Tibial nerve (tissue), 4 donors: ENCODE data around the gene SHROOM3.

Source experiments
- EP300 ChIP-seq, 2 donors: sonication (generic); formaldehyde crosslinking; IDR thresholded peaks; one replicate each; pipeline ENCODE4 v1.6.1; 2017; ENCODE audit warnings: antibody characterized with exemption in 2 of 2, mild to moderate bottlenecking in 1 of 2
- POLR2A ChIP-seq, 2 donors: fragments of 450-650 bp; IDR thresholded peaks; one replicate each; pipeline ENCODE4 v1.6.1; 2017; ENCODE audit warnings: antibody characterized with exemption in 2 of 2, mild to moderate bottlenecking in 2 of 2, moderate library complexity in 2 of 2
- TF ChIP-seq, protein P1 (sequence below), 5 experiments: fragments of 200-600 bp in 3 of 5; fragments of 450-650 bp in 2 of 5; sonication (generic) in 3 of 5; IDR thresholded peaks; one replicate each; pipeline ENCODE4 v1.5.1; 2016 to 2019; ENCODE audit warnings: antibody characterized with exemption in 5 of 5, mild to moderate bottlenecking in 3 of 5, moderate library complexity in 2 of 5

DNA sequence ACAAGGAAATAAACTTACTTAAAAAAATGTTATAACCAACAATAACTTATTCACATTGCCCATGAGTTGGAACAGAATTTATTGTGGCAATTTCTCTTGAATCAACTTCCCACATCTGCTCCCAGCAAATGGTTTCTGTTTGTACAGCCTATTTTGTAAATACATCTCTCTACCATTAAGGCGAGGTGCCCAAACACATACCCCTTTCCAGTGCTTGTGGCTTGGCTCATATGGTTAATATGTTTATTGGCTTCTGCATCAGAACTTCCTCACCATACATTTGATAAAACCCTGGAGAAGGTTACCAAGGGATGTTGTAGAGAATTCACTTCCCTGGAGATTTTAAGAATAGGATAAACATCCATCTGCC lies 255.9 kb downstream of the SHROOM3 start:
- TF ChIP-seq, protein P1, sequence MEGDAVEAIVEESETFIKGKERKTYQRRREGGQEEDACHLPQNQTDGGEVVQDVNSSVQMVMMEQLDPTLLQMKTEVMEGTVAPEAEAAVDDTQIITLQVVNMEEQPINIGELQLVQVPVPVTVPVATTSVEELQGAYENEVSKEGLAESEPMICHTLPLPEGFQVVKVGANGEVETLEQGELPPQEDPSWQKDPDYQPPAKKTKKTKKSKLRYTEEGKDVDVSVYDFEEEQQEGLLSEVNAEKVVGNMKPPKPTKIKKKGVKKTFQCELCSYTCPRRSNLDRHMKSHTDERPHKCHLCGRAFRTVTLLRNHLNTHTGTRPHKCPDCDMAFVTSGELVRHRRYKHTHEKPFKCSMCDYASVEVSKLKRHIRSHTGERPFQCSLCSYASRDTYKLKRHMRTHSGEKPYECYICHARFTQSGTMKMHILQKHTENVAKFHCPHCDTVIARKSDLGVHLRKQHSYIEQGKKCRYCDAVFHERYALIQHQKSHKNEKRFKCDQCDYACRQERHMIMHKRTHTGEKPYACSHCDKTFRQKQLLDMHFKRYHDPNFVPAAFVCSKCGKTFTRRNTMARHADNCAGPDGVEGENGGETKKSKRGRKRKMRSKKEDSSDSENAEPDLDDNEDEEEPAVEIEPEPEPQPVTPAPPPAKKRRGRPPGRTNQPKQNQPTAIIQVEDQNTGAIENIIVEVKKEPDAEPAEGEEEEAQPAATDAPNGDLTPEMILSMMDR (IDR thresholded peaks at IDR 0.05), result no peak
- TF ChIP-seq POLR2A (IDR thresholded peaks at IDR 0.05), result no peak
- no peak for TF ChIP-seq EP300 (IDR thresholded peaks at IDR 0.05)
